HFF-Myc (cell line): ENCODE data around the gene NRG2.
A peak's percentile ranks its signal among the peaks of the same experiment; 100 is the strongest.

Experiments used
- DNase-seq: peaks from one replicate; pipeline ENCODE4 v3.0.0-alpha.2; 2011; ENCODE audit warnings: low read depth; ENCODE audit errors: extremely low read depth
- H3K4me3 ChIP-seq: replicated peaks from 2 replicates; pipeline ENCODE4 v1.5.1; 2011; ENCODE audit warnings: low read depth, mild to moderate bottlenecking, control low read depth, low read length
- CTCF ChIP-seq: IDR thresholded peaks from 2 replicates; pipeline ENCODE4 v1.5.1; 2012; ENCODE audit warnings: mild to moderate bottlenecking, low read depth, low read length, control low read depth; ENCODE audit errors: missing control alignments

The NRG2 gene

GRCh38 chr5:139971202-139971725 lies 71.8 kb downstream of the NRG2 start:
- no peak for DNase-seq
- H3K4me3 ChIP-seq = no peak overlapping the region
- no peak for TF ChIP-seq CTCF

GRCh38 chr5:139969318-139969717 lies 73.8 kb downstream of the NRG2 start:
- TF ChIP-seq CTCF = no peak
- no peak overlapping the region for H3K4me3 ChIP-seq
- DNase-seq = no peak

- DNase-seq = peak; percentile 35
- H3K4me3 ChIP-seq = no peak overlapping the region
- peak; percentile 100 for TF ChIP-seq CTCF
These were observed 74.4 kb downstream of the NRG2 start for GRCh38 chr5:139968547-139969261.

- H3K4me3 ChIP-seq = no peak overlapping the region
- no peak for TF ChIP-seq CTCF
- no peak for DNase-seq
These were observed 75.7 kb downstream of the NRG2 start for GRCh38 chr5:139967353-139967752.

GRCh38 chr5:139966856-139967255 lies 76.2 kb downstream of the NRG2 start:
- TF ChIP-seq CTCF = no peak
- DNase-seq = no peak
- no peak overlapping the region for H3K4me3 ChIP-seq

GRCh38 chr5:139964994-139965565 lies 78.0 kb downstream of the NRG2 start:
- no peak for DNase-seq
- H3K4me3 ChIP-seq = no peak overlapping the region
- no peak for TF ChIP-seq CTCF
